ENCODE measurements around the gene CYP1B1.

CYP1B1 gene

DNA sequence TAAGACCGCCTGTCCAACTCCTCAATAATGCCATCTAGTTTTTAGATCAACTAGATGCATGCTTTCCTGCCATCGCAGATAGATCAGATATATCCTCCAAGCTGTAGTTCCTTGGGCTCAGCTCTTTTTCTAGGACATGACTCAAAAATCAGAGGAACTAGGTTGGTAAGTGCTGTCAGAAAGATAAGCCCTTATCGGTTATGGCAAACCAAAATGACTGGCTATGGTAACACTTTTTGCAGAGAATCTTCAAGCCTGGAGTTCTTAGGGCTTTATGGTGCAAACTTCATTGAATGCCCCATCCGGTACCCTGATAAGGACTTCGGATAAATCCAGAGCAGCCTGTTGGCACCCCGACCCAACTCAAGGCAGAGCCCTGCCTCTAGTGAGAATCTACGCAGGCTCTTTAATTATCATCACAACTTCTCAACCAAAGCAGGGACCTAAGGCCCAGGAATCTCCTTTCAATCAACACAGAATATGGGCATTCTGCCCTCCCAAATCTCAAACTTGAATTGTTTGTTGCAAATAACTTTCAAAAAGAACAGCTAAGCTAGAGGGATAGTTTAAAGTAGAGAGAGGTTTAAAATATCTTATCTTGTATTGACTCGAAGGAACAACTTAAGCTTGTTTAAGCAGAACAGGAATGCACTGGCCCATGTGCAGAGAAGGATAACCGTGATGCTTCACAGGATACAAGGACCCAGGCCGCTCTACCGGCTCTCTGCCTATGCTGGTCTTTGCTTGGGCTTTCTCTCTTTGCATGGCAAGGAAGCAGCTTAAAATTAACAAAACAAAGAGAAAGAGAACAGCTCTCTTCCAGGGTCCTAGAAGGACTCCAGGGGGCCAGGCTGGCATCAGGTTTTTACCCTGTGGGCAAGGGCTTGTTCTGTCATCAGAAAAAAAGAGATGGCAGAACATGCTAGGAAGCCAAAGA lies 3.4 kb upstream of the CYP1B1 start:
- in situ Hi-C loops (cut with HindIII; ENCODE audit: low pct_ligation_motif_present, low pct_unique_long_range_greater_than_20kb, low sequenced_read_pairs), result no loop called here

DNA sequence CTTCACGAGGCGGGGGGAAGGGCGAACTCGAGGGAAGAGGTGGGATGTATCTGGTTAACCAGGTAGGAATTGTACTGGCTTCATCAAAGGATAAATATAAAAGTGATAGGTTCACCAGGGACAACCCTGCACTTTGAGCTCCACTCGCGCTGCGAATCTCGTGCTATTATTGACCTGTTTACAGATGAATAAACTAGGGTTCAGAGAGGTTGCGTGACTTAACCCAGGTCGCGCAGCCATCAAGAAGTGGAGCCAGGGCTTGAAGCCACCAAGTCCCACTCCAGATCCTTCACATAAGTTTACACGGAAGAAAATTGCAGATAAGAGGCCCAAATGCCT lies 1.4 kb upstream of the CYP1B1 start:
- in situ Hi-C loops (cut with HindIII; ENCODE audit: low pct_ligation_motif_present, low pct_unique_long_range_greater_than_20kb, low sequenced_read_pairs), result no loop called here
- no peak for DNase-seq

More for the DNA sequence above, 3.4 kb upstream of the CYP1B1 start:
- DNase-seq, result no peak

DNA sequence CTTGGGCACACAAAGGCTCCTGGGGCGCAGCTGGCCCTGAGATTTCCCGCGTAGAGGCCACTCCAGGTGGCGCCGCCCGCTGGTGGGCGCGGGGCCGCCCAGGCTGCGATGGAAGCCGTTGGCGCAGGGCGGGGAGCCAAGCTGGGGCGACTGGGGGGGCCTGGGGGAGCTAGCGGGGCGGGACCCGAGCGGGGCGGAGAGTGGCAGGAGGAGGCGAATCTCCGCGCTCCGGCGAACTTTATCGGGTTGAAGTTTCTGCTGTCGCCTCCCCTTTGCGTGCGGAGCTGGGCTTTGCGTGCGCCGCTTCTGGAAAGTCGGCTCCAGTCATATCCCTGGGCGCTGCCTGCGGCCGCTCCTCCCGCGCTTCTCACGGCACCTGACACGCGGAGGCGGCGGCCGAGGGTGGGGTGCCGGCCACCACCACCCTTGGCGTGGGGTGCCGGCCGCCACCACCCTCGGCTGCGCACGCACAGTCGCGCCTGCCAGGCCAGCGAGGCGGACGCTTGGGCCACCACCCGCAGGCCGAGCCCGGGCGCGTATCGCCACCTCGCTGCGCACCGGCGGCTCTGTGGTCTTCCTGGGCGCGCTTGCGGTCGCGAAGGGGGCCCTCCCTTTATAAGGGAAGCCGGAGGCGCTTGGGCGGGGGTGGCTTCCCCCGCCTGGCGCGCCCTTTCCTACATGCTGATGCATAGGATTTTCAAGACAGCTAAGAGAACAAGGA lies 919 bp upstream of the CYP1B1 start:
- peak; percentile 97 for DNase-seq
- in situ Hi-C loops (cut with HindIII; ENCODE audit: low pct_ligation_motif_present, low pct_unique_long_range_greater_than_20kb, low sequenced_read_pairs), result no loop called here

GRCh38 chr2:38076152-38076709 lies 280 bp upstream of the CYP1B1 start:
- DNase-seq, result peak; percentile 89

GRCh38 chr2:38074764-38075506 lies 1.0 kb downstream of the CYP1B1 start:
- no peak for DNase-seq
- in situ Hi-C loops (cut with HindIII; ENCODE audit: low pct_ligation_motif_present, low pct_unique_long_range_greater_than_20kb, low sequenced_read_pairs), result no loop called here

More at GRCh38 chr2:38076152-38076709, 280 bp upstream of the CYP1B1 start:
- in situ Hi-C loops (cut with HindIII; ENCODE audit: low pct_ligation_motif_present, low pct_unique_long_range_greater_than_20kb, low sequenced_read_pairs), result no loop called here

- in situ Hi-C loops (cut with HindIII; ENCODE audit: low pct_ligation_motif_present, low pct_unique_long_range_greater_than_20kb, low sequenced_read_pairs), result no loop called here
- no peak for DNase-seq
Measured at GRCh38 chr2:38074058-38074763, 1.7 kb downstream of the CYP1B1 start.

DNA sequence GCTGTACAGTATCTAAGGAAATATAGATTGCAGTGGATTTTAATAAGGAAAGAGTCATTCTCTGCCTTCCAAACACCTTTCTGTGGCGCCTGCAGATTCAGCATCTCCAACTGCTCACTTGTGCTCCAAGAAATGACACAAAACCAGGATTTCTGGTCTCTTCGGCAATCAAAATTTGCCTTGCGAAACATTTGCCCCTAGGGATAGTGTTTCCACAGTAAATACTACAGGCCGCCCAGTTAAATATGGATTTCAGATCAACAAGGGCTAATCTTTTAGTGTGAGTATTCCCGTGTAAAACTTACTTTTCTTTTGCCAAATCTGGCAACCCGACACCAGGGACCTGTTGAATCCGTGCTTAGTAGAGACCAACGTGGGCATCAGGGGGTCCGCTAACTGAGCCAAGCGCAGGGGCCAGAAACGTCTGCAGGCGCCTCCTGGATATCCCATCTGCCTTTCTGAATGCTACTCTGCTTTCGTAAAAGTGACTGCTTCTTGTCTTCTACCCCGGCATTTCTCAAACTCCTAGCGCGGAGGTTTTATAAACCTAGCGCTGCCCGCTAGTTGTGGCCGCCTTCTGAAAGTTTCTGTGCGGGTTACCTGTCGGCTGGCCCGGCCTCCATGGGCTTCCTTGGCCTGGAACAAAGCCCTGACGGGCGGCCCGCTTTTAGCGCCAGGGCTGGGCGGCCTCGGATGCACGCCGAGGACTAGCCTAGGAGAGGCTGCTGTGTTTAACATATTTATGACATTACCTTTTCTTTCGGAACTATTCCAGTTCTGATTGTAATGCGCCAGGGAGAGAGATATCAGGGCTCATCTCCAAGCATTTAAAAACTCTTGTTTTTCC lies 2.5 kb downstream of the CYP1B1 start:
- DNase-seq, result no peak
- in situ Hi-C loops (cut with HindIII; ENCODE audit: low pct_ligation_motif_present, low pct_unique_long_range_greater_than_20kb, low sequenced_read_pairs), result no loop called here

DNA sequence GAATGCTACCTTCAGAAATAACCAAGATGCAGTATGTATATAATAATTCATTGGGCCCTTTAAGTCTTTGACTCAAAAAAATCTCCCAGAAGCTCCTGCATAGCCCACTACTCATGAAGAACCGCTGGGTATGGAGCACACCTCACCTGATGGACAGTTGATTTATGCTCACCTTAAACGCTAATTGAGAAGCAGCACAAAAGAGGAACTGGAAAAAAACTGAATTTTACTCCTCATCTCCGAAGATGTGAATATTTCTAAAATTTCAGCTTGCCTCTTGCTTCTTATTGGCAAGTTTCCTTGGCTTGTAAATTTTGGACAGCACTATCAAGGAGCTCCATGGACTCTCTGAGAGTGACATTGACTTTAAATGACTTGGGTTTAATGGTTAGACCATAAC lies 5.5 kb downstream of the CYP1B1 start:
- DNase-seq, result no peak

DNA sequence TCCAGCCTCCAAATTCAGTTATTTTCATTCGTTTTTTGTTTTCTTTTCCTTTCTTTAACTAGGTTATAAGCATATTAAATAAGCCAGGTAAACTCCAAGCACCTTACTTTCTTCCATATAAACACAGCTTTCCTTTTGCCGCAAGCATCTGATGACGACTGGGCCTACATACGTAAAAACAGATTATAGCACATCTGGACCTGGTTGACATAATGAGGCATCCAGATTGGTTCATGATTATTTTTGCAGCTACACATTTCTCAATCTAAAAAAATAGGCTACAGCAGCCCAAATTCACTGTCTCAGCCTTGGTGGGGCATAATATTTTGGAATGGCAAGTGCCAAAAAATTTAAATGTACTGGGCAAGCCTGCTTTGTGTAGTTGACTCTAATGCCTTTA lies 7.7 kb downstream of the CYP1B1 start:
- DNase-seq, result no peak
- in situ Hi-C loops (cut with HindIII; ENCODE audit: low pct_ligation_motif_present, low pct_unique_long_range_greater_than_20kb, low sequenced_read_pairs), result no loop called here

More for the DNA sequence above, 5.5 kb downstream of the CYP1B1 start:
- in situ Hi-C loops (cut with HindIII; ENCODE audit: low pct_ligation_motif_present, low pct_unique_long_range_greater_than_20kb, low sequenced_read_pairs), result no loop called here

DNA sequence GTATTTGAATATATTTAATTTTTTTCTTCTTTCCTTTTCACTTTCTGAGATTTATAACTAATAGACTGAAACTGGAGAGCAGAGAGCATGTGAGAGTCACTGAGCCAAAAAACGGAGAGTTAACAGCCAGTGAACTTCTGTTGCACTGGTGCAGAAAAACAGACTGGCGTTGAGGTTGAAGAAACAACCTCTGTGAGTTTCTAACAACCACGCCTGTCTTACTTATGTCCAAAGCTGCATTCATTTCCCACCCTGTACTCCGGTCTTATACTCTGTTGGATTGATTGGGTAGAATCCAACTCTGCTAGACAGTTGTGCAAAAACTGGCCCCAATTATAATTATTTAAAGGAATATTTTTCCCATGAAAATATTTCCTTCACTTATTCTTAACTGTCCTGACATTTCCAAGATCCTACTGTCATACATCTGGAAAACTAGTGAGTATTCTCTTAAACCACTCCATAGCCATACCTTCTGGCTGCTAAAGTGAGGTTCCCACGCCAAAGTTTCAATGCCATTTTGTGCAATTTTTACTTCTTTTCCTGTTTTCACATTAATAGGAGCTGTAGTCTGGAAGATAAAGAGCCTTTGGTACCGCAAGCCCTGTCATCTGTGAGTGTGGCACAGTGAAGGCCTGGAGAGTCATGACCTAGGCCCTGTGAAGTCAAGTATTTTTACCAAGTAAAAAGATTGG lies 9.4 kb downstream of the CYP1B1 start:
- DNase-seq, result no peak
- in situ Hi-C loops (cut with HindIII; ENCODE audit: low pct_ligation_motif_present, low pct_unique_long_range_greater_than_20kb, low sequenced_read_pairs), result no loop called here

- in situ Hi-C loops (cut with HindIII; ENCODE audit: low pct_ligation_motif_present, low pct_unique_long_range_greater_than_20kb, low sequenced_read_pairs), result no loop called here
- no peak for DNase-seq
Measured at GRCh38 chr2:38065502-38066135, 10.3 kb downstream of the CYP1B1 start.

DNA sequence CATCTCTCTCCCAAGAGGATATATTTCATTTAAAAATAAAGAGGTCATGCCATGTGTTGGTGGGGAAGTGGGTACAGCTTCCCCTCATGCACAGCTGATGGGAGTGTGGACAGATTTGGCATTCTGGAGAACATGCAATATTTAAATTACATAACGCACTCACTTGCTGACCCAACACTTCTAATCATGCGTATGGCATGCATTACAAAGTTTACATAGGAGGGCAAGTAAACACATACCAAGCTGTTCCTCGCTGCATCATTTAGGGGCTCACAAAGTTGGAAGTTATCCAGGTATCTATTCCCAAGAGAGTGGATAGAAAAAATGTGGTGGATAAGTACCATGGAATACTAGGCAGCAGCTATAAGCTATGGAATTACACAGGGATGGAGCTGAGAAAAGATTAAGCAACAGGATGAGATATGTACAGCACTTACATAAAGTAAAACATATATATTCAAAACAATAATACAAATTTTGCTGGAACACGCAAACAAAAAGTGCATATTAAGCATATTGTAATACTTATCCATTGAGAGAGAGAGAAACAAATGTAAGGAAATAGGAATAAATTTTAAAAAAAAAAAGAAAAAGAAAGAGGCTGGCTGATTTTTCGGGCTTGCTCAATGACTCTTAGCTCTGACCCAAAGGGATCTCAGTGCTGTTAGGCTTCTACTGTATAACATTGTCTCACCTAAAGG lies 11.0 kb downstream of the CYP1B1 start:
- no peak for DNase-seq
- in situ Hi-C loops (cut with HindIII; ENCODE audit: low pct_ligation_motif_present, low pct_unique_long_range_greater_than_20kb, low sequenced_read_pairs), result no loop called here

DNA sequence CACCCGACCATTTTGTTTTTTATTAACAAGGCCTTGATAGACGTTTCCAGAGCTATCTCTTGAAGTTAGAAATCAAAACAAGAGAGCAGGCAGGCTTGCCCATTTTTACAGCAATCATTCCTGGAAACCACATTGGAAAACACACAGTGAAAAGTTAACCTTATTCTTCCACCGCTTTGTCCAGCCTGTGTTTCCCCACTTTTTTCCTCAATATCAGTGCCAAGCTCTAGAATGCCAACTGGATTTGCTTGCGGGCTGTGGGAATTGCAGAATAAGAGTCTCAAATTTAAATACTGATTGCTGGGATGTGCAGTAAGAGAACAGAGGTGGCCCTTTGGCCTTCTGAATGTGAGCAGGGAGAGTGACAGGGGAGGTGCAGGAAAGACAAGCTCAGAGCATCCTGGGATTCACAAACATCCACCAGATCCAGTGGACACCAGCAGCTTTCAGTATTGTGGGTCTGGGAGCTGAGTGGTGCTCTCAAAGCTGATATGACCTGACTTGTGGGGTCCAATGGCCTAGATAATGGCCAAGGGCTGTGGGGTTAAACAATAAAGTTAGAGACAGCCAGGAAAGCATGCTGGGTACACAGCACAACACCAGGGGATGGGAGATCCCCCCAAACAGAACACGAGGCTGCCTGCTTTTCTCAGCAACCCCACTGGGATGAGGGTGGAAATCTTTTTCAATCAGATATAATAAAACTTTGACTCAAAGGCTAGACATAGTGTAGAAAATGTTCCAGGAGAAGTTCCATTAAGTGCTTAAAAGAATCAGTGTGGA lies 15.5 kb downstream of the CYP1B1 start:
- no peak for DNase-seq
- in situ Hi-C loops (cut with HindIII; ENCODE audit: low pct_ligation_motif_present, low pct_unique_long_range_greater_than_20kb, low sequenced_read_pairs), result no loop called here

DNA sequence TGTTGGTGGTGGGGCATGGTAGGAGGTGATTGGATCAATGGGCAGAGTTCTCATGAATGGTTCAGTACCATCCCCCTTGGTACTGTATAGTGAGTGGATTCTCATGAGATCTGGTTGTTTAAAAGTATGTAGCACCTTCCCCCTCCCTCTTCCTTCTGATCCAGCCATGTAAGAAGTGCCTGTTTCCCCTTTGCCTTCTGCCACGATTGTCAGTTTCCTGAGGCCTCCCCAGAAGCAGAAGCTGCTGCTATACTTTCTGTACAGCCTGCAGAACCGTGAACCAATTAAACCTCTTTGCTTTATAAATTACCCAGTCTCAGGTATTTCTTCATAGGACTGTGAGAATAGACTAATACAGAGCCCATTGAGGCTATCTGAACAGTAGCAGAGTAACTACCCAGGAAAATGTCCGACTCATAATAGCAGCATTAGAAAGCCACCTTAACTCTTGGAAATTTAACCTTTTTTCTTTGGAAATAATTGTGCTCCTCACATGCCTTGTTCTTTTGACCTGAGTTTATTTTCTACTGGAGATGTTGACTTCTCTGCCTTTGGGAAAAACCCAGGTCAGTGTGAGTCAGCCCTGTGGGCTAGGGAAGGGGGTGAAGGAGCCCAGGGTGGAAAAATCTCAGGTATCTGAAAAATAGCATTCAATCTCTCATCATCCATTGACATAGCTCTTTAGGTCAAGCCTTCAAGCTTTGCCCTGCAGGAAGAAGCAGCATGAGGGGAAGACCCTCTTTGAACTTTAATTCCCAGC lies 18.1 kb downstream of the CYP1B1 start:
- DNase-seq, result peak; percentile 33
- in situ Hi-C loops (cut with HindIII; ENCODE audit: low pct_ligation_motif_present, low pct_unique_long_range_greater_than_20kb, low sequenced_read_pairs), result no loop called here

DNA sequence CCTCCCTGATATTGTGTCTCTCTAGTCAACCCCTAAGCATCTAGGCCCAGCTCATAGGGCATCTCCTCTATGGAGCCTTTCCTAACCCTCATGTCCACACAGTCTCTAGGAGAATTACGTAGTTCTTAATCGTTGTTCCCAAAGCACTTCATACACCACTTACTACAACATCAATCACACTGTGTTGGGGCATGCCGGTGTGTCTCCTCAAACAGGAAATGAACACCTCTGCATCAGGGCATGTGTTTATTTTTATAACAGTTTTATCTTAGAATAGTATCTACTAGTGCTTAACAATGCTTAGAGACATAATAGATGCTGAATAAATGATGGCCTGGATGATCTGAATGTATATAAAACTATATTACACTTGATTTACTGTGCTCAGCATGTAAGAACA lies 19.7 kb downstream of the CYP1B1 start:
- DNase-seq, result no peak

More for the DNA sequence above, 19.7 kb downstream of the CYP1B1 start:
- in situ Hi-C loops (cut with HindIII; ENCODE audit: low pct_ligation_motif_present, low pct_unique_long_range_greater_than_20kb, low sequenced_read_pairs), result no loop called here

All from ACHN (cell line).